Heart left ventricle (tissue), 16 donors: ENCODE data around the gene C1orf167. TPM values are rescaled to one million over a fixed set of nuclear protein-coding genes. Genes with fewer than 3 reads are reported as not detected.

Experiments
- ATAC-seq, 4 donors: fragments of 200-7000 bp; cut with Tn5 transposase; one replicate each; pipeline ENCODE4 v1.9.1; 2020 to 2022; ENCODE audit warnings: moderate library complexity in 4 of 4, mild to moderate bottlenecking in 3 of 4, moderate number of reproducible peaks in 1 of 4
- DNase-seq, 5 donors: peaks; one replicate each; pipeline ENCODE4 v3.0.0-alpha.2; 2020
- H3K27ac ChIP-seq, 12 donors: fragments of 200-600 bp; sonication (generic) in 4 of 12; one replicate each; pipeline versions ENCODE4 v1.5.0 to v1.8.0; 2016 to 2022; ENCODE audit warnings: mild to moderate bottlenecking in 2 of 12
- H3K27me3 ChIP-seq, 9 donors: fragments of 200-600 bp; sonication (generic) in 2 of 9; one replicate each; pipeline versions ENCODE4 v1.5.1 to v1.8.0; 2016 to 2022; ENCODE audit warnings: mild to moderate bottlenecking in 3 of 9
- H3K36me3 ChIP-seq, 9 donors: fragments of 200-600 bp; sonication (generic) in 2 of 9; one replicate each; pipeline versions ENCODE4 v1.5.0 to v1.8.0; 2018 to 2022; ENCODE audit warnings: mild to moderate bottlenecking in 2 of 9
- H3K4me1 ChIP-seq, 12 donors: fragments of 200-600 bp; sonication (generic) in 4 of 12; one replicate each; pipeline versions ENCODE4 v1.5.0 to v1.8.0; 2016 to 2022; ENCODE audit warnings: mild to moderate bottlenecking in 3 of 12
- H3K4me3 ChIP-seq, 12 donors: fragments of 200-600 bp; sonication (generic) in 4 of 12; one replicate each; pipeline versions ENCODE4 v1.5.0 to v1.8.0; 2017 to 2022; ENCODE audit warnings: mild to moderate bottlenecking in 9 of 12, moderate library complexity in 4 of 12
- H3K9me3 ChIP-seq, 12 donors: fragments of 200-600 bp; sonication (generic) in 4 of 12; one replicate each; pipeline versions ENCODE4 v1.5.0 to v1.8.0; 2016 to 2022; ENCODE audit warnings: mild to moderate bottlenecking in 1 of 12
- CTCF ChIP-seq, 12 donors: fragments of 200-600 bp; sonication (generic) in 4 of 12; IDR thresholded peaks; one replicate each; pipeline versions ENCODE4 v1.5.0 to v1.8.0; 2018 to 2022; ENCODE audit warnings: antibody characterized with exemption in 12 of 12, mild to moderate bottlenecking in 5 of 12
- POLR2A ChIP-seq, 2 donors: fragments of 450-650 bp; IDR thresholded peaks; one replicate each; pipeline ENCODE4 v1.6.1; 2017; ENCODE audit warnings: antibody characterized with exemption in 2 of 2, mild to moderate bottlenecking in 2 of 2, moderate library complexity in 2 of 2
- WGBS, 4 donors: extraction: QIAGEN DNeasy Blood & Tissue Kit in 2 of 4; methylation state at CpG; one replicate each; pipeline versions ENCODE4 v1.1.5 to v1.1.7; 2013 to 2018; 5-methylcytosine and 5-hydroxymethylcytosine counted together
- intact Hi-C, 10 donors: fragments of 100-400 bp; cut with DNase I; formaldehyde crosslinking; loops; one replicate each; pipeline versions ENCODE4 v1.11.1 to v1.14.2; 2022
- polyA plus RNA-seq, 2 donors: library from polyadenylated mRNA; stranded (reverse); fragments of 200-250 nt; gene quantifications; one replicate each; pipeline ENCODE4 v1.2.3, GENCODE V29; 2013
- total RNA-seq, 9 donors: library from RNA; depleted of rRNA in 2 of 9; stranded (reverse); fragments of >200 nt in 2 of 9; fragmentation: NEBNext Ultra II Directional in 3 of 9; extraction: Animal tissue kit (Norgen Biotek cat#: 25700) in 3 of 9; gene quantifications; one replicate each; pipeline versions ENCODE4 v1.1.0 to v1.2.4, GENCODE V29; 2016 to 2023
- donor health status: ischemic (EF 13 %, LVEDD 7.1; RV severe dilation, severe dysfunction).
- donor health status: healthy with polysubstance abuse.
- donor health status: DM: no; HTN: yes; CAD: no.
- donor health status: DM: no; HTN: no; CAD: no.
- donor health status: ischemic (EF 25% LVEDD 6.9; RV normal size, moderate dysfunction).
- donor health status: ischemic (EF 25% LVEDD 5.7; RV mildly dilated, moderate dysfunction).
- donor health status: healthy.
- donor health status: DM: yes; HTN: yes; CAD: no.
- donor health status: ischemic (EF 35%, LVEDD 5.7; RV mildly dilated, moderate dysfunction).
- donor health status: nonischemic (EF 11% LVEDD 7.7; RV severe dilation, severe dysfunction).
- donor health status: DM: yes; HTN: yes; CAD: no.
- donor health status: PGD.
- donor health status: ischemic (EF 29% LVEDD 5.4; RV normal size, mild dysfunction).
- donor health status: nonischemic (EF 23%, LVEDD 6.1; RV moderate dilation, normal function).

The C1orf167 gene
- total and polyA plus RNA-seq, 11 donors, result 1.5 to 7.6 (median 3.8) TPM

DNA sequence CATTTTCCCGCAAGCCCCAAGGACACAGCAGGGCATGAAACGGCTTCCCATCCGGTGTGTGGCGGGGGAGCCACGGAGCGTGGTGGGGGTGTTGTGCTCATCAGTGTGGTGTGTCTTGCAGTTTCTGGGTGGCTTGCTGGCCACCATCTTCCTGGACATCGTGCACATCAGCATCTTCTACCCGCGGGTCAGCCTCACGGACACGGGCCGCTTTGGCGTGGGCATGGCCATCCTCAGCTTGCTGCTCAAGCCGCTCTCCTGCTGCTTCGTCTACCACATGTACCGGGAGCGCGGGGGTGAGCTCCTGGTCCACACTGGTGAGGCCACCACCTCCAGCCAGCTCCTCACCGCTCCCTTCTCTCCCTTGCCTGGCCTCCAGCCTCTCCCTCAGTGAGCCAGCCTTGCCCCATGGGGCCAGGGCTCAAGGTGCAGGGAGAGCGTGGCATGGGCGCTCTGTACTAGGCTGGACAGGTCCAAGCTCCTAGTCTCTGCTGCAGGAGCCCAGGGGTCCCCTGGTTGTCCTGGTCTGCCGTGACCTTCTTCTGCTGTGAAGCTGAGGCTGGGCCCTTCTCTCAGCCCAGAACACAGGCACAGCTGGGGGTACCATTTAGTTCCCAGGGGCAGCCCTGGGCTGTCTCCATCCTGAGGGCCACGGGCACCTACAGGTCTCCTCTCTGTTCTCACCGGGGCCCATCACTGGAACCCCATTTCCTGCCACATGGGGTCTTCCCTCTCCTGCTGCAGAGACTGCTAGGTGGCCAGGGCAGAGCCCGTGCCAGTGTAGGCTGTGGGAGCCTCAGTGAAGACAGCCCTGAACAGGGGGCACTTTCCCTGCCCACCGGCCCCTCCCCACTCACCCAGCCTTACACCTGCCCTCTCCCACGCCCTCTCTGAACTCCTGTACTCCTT is 13.4 kb upstream of the C1orf167 start:
- WGBS, 4 donors, result 93 to 97% (median 96%) methylated on average over 23 to 27 of the region's 27 CpGs
- Histone ChIP-seq H3K27ac (no peak overlapping the region), H3K4me1 (peaks cover 0 to 15% (median 5%) of the 10 kb centered on the region in 12 donors), H3K4me3 (no peak overlapping the region), H3K36me3 (peaks cover 0 to 58% (median 29%) of the 10 kb centered on the region in 9 donors), H3K27me3 (no peaks in the 10 kb centered on the region), H3K9me3 (no peaks in the 10 kb centered on the region)
- intact Hi-C loops, result no loop called here
- ATAC-seq (peak in 1 of 4 donors; percentile 1), DNase-seq (no peak)
- TF ChIP-seq CTCF (IDR thresholded peaks at IDR 0.05) (no peak), POLR2A (IDR thresholded peaks at IDR 0.05) (no peak)

DNA sequence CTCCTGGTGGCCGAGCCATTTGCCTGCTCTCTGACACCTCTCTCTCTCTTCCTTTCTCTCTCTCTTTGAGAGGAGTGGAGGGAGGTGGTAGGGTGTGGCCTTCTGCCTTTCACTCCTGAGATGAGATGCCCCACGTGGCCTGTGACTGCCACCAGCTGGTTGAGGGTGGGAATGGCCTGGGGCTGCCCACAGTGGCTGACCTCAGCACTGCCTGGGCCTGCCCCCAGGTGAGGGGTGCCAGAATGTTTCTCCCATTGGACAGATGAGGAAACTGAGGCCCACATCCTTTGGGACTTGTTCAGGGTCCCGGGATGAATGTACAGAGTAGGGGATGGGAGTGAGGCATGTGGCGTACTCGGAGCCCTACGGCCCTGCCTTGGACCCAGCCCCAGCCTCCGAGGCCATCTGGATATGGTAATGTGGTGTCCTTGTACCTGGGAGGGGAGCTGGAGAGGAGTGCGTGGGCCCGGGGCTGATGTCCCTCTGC is 12.7 kb upstream of the C1orf167 start:
- H3K9me3 ChIP-seq, result no peaks in the 10 kb centered on the region
- peaks cover 0 to 58% (median 29%) of the 10 kb centered on the region in 9 donors for H3K36me3 ChIP-seq
- intact Hi-C loops, result no loop called here
- no peaks in the 10 kb centered on the region for H3K27me3 ChIP-seq
- H3K27ac ChIP-seq, result no peak overlapping the region
- TF ChIP-seq POLR2A (IDR thresholded peaks at IDR 0.05) (no peak), CTCF (IDR thresholded peaks at IDR 0.05) (peak; percentile 23 to 68 (median 40))
- ATAC-seq, result peak; percentile 14 to 66 (median 57)
- WGBS, 4 donors, result 69 to 85% (median 85%) methylated on average over 5 to 9 of the region's 9 CpGs
- H3K4me3 ChIP-seq, result no peak overlapping the region
- DNase-seq, result peak in 3 of 5 donors; percentile 61 to 77 (median 61)
- peaks cover 0 to 15% (median 5%) of the 10 kb centered on the region in 12 donors for H3K4me1 ChIP-seq

GRCh38 chr1:11749996-11750395 is 12.0 kb upstream of the C1orf167 start:
- DNase-seq, result peak in 1 of 5 donors; percentile 30
- Histone ChIP-seq H3K36me3 (peaks cover 0 to 58% (median 29%) of the 10 kb centered on the region in 9 donors), H3K27me3 (no peaks in the 10 kb centered on the region), H3K27ac (no peak overlapping the region), H3K4me1 (peaks cover 0 to 15% (median 5%) of the 10 kb centered on the region in 12 donors), H3K4me3 (no peak overlapping the region), H3K9me3 (no peaks in the 10 kb centered on the region)
- intact Hi-C loops, result no loop called here
- WGBS, 4 donors, result 92 to 97% (median 94%) methylated on average over 13 to 15 of the region's 15 CpGs
- no peak for ATAC-seq
- TF ChIP-seq CTCF (IDR thresholded peaks at IDR 0.05), result no peak
- TF ChIP-seq POLR2A (IDR thresholded peaks at IDR 0.05), result no peak

DNA sequence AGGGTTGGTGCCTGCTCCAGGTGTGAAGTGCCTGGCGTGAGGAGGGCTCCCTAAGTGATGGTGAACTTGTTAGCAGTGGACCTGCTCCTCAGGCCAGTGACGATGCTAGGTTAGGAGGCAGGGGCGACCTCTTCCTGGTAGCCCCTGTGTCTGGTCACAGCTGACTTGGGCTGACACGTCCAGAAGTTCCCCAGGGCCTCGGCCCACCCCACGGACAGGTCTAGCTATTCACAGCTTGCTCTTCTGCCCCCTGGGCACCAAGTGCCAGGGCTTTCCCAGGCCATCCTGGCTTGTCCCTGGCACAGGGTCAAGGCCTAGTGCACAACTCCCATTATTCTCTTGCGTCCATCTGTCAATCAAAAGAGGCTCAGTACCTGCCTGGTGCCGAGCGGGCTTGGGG is 10.9 kb upstream of the C1orf167 start:
- ATAC-seq, result no peak
- WGBS, 4 donors, result 91 to 96% (median 93%) methylated on average over 7 to 9 of the region's 9 CpGs
- H3K36me3 ChIP-seq, result peaks cover 0 to 51% (median 25%) of the 10 kb centered on the region in 9 donors
- H3K4me1 ChIP-seq, result peaks cover 0 to 15% (median 5%) of the 10 kb centered on the region in 12 donors
- TF ChIP-seq POLR2A (IDR thresholded peaks at IDR 0.05) (no peak), CTCF (IDR thresholded peaks at IDR 0.05) (no peak)
- H3K4me3 ChIP-seq, result no peak overlapping the region
- H3K27ac ChIP-seq, result no peak overlapping the region
- H3K27me3 ChIP-seq, result no peaks in the 10 kb centered on the region
- H3K9me3 ChIP-seq, result no peaks in the 10 kb centered on the region
- DNase-seq, result peak in 1 of 5 donors; percentile 51
- intact Hi-C loops, result no loop called here
